Activated gamma-delta T cell treated with Interleukin-2 at 50 U/mL for 16 hours (primary cell): ENCODE results near the gene FXYD3.
A peak's percentile ranks its signal among the peaks of the same experiment; 100 is the strongest.
"Not testable (repeated sequence)": the region's sequence is repeated elsewhere in the genome, so short reads cannot be mapped to it uniquely, and the experiment has no call there.

Source experiments
- DNase-seq: peaks from one replicate; pipeline ENCODE4 v3.0.0-alpha.2; 2020

The FXYD3 gene

DNA sequence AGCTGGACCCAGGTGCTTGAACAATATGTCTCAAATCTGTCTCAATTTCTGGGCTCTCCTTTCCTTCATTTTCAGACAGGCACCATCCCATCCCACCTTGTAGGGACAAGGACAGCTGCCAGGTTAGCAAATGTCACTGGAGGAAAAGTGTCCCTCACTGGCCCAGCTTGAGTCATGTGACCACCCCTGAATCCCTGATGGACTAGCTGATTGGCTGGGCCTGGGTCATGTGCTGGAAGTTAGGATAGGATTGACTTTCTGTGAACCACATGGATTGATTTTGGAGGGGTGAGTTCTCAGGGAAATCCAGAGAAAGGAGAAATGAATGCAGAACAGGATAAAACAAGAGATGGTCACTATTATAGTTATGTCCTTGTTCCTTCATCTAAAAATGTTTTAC, 28.2 kb upstream of the FXYD3 start:
- no peak for DNase-seq

DNA sequence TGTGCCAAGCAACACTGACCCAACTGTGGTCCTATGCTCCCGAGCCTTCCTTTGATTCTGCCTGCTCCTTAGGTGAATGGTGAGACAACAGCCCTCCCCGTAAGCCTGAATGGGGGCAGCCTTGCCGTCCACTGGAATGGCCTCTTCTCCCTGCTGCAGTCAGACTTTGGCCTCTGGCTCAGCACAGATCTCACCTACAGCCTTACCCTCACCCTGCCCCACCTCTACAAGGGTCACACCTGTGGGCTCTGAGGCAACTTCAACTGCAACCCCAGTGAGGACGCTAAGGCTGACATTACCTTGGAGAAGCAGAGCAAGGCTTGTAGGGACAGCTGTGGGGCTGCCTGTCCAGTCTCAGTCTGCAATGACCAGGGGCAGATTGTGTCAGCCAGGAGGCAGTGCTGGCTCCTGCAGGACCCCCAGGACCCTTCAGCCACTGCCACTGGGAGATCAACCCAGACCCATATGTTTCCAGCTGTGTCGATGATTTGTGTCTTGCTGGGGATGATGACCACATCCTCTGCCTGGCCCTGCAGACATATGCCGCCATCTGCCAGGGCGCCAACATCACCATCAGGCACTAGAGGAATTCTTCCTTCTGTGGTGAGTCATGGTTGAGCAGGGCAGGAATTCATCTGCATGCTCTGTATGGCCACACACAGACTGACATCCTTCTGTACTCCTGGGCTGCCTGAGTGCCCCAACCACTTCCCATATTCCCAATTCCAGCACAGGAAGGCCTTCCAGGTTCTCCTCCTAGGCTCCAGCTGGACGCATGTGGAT, 27.3 kb upstream of the FXYD3 start:
- no peak for DNase-seq

GRCh38 chr19:35089554-35089953, 26.1 kb upstream of the FXYD3 start:
- no peak for DNase-seq

DNA sequence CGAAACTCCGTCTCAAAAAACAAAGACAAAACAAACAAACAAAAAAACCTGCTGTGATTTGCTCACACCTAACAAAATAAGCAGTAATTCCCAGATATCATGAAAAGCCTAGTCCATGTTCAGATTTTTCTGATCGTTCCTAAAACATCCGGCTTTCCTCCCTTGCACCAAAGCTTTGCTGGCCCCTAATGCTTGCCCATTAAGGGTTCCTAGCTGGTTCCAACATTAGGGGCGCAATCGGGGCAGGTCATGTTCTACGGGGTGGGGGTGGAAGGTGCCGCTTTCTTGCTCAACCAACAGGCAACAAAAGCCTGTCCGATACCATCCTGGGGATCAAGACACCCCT, 25.5 kb upstream of the FXYD3 start:
- no peak for DNase-seq

GRCh38 chr19:35090506-35091214, 25.0 kb upstream of the FXYD3 start:
- peak; percentile 32 for DNase-seq

- no peak for DNase-seq
Measured at GRCh38 chr19:35093430-35093829, 22.2 kb upstream of the FXYD3 start.

- DNase-seq = no peak
Measured at GRCh38 chr19:35093941-35094647, 21.5 kb upstream of the FXYD3 start.

- no peak for DNase-seq
Measured at GRCh38 chr19:35094656-35095055, 21.0 kb upstream of the FXYD3 start.

- DNase-seq = no peak
Measured at GRCh38 chr19:35095667-35096368, 19.8 kb upstream of the FXYD3 start.

DNA sequence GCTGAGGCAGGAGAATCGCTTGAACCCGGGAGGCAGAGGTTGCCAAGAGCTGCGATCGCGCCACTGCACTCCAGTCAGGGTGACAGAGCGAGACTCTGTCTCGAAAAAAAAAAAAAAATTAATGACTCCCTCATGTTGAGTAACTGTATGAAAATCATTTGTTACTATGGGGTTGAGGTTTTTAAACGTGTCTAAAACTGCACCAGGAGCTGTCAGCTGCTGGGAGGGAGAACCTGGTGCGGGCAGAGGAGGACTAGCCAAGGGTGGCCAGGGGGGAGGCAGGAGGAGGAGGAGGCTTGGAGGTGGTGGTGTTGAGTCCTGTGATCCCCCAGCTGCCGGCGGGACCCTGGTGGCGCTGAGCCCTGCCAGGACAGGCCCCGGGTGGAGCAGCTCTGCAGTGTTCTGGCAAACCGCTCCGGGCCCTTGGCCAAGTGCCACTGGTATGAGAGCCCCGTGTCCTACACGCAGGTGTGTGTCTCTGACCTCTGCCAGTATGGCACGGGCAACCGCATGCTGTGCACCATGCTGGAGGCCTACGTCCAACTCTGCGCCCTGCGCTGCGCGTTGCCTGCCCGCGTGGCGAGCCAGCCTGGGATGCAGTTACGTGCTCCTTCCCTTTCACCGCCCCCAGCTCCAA, 17.1 kb upstream of the FXYD3 start:
- DNase-seq = no peak

- DNase-seq = no peak
Measured at GRCh38 chr19:35099155-35099896, 16.3 kb upstream of the FXYD3 start.

- no peak for DNase-seq
Measured at GRCh38 chr19:35099897-35100275, 15.7 kb upstream of the FXYD3 start.

DNA sequence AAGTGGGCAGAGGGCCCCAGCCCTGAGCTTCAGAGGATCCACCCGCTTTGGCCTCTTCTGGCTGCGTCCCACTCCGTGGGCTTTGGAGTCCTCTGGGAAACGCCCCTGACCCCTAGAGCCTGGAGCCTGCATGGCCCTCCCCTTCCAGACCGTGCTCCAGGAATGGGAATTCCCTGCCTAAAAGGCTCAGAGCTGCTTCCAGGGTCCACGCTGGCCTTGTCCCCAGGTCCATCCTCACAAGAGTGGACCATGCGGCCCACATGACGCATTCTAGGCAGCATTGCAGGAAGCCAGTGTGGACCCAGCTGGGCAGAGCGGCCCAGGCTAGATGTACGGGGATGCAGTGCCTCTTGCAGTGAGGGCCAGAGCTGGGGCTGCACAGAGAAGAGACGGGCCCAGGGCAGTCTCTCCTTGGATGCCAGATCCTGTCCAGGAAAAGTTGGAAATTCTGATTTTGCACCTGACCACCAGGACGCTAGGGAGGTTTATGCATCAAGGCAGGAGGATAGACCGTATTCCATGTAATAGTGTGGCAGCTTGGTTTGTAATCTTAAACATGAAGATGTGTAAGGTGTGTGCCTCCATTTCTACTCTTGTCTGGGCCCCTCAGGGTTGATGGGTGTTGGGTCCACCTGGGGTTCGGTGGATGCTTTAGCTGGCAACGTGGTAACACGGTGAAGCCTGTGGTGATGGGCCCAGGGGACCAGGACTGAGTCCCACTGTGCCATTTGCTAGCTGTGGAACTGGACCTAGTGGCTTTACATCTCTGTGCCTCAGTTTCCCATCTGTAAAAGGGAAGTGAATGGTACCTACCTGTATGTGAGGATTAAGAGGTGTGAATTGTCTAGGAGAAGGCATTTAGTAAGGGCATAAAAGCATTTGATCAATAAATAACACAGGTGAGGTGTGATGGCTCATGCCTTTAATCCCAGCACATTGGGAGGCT, 14.8 kb upstream of the FXYD3 start:
- DNase-seq = no peak

- DNase-seq = not testable (repeated sequence)
Measured at GRCh38 chr19:35101949-35102348, 13.7 kb upstream of the FXYD3 start.

DNA sequence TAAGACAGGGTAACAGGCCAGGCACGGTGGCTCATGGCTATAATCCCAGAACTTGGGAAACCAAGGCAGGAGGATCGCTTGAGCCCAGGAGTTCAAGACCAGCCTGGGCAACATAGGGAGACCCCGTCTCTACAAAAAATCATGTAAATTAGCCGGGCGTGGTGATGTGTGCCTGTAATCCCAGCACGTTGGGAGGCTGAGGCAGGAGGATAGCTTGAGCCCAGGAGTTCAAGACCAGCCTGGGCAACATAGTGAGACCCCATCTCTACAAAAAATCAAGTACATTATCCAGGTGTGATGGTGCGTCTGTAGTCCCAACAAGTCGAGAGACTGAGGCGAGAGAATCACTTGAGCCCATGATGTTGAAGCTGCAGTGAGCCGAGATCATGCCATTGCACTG, 12.0 kb upstream of the FXYD3 start:
- not testable (repeated sequence) for DNase-seq

GRCh38 chr19:35104361-35104760, 11.3 kb upstream of the FXYD3 start:
- DNase-seq = no peak

- no peak for DNase-seq
Measured at GRCh38 chr19:35105047-35105410, 10.6 kb upstream of the FXYD3 start.

DNA sequence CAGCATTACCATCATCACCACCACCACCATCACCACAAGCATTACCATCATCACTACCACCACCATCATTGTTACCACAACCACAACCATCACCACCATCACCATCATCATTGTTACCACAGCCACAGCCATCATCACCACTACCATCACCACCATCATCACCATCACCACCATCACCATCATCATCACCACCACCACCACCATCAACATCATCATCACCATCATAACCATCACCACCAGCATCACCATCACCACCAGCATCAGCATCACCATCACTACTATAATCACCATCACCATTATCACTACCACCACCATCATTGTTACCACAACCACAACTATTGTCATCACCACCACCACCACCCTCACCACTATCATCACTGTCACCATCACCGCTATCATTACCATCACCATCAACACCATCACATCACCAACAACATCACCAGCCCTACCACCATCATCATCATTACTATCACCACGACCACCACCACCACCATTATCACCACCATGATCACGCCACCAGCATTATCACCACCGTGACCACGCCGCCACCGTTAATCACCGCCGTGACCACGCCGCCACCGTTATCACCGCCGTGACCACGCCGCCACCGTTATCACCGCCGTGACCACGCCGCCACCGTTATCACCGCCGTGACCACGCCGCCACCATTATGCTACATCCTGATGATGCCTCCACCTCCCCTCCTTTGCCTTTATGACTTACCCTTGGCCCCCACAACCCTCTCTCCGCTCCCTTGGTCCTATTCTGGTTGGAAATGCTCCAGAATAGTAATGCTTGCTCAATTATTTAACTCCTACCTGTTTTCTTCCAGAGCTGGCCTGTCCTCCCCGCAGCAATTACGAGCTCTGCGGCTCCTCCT, 10.0 kb upstream of the FXYD3 start:
- DNase-seq = no peak

DNA sequence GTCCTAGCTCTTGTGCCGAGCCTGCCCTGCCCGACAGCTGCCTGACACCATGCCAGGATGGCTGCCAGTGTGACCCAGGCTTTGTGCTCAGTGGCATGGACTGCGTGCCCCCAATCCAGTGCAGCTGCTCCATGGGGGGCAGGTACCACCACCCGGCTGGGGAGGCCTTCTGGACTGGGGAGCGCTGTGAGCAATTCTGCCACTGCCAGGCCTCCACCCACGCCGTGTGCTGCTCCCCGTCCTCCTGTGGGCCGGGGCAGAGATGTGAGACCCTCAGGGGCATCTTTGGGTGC, 9.4 kb upstream of the FXYD3 start:
- DNase-seq = no peak

GRCh38 chr19:35106898-35107541, 8.6 kb upstream of the FXYD3 start:
- DNase-seq = no peak
